Stimulated activated CD4-positive, alpha-beta T cell treated with anti-CD3 and anti-CD28 coated beads, Interleukin-12 subunit alpha, Interleukin-12 subunit beta, amount 100 ng/mL, for 4 hours (primary cell): Measurements from ENCODE around the gene BCDIN3D.

ENCODE experiments used
- DNase-seq: peaks from one replicate; pipeline ENCODE4 v3.0.0-alpha.2; 2020

Gene BCDIN3D

GRCh38 chr12:49818241-49818895, 24.5 kb downstream of the BCDIN3D start:
- DNase-seq: no peak

DNA sequence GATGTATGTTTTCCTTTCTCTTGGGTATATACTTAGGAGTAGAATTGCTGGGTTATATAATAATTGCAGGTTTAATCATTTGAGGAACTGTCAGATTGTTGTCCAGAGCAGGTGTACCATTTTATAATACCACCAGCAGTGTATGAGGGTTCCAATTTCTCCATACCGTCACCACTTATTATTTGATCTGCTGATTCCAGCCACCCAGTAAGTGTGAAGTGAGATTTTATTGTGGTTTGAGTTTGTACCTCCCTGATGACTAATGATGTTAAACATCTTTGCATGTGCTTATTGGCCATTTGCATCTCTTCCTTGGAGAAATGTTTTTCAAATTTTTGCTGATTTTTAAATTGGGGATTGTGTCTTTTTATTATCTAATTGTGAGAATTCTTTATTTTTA, 29.8 kb downstream of the BCDIN3D start:
- no peak for DNase-seq

DNA sequence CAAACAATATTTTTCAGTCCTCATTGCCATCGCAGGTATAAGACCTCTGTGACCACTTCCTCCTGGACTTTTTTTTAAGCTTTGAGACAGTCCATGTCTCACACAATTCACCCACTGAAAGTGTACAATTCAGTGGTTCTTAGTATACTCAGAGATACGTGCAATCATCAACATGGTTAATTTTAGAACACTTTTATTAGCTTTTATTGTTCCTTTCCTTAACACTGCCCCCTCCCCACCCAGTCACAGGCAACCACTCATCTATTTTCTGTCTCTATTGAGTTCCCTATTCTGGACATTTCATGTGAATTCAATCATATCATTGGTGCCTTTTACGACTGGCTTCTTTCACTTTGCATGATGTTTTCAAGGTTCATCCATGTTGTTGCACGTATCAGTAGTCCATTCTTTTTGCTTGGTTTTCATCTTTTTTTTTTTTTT, 30.9 kb downstream of the BCDIN3D start:
- no peak for DNase-seq

DNA sequence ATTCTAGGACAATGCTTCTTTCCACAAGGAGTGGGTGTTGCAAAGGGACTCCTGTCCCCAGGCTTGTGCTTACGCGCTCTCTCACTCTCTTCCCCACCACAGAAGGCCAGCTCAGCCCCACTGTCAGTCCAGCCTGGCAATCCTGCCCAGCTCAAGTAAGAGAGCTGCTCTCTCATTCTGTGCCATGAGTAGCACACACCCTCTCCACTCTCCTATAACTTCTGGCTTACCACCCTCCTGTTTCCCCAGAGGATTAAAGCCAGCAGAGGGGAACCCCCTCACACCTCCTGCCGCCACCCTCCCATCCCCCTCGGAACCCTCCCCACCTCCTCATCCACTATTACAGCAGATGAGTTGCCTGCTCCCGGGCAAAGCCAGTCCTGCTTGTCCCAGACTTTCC, 31.8 kb downstream of the BCDIN3D start:
- no peak for DNase-seq

DNA sequence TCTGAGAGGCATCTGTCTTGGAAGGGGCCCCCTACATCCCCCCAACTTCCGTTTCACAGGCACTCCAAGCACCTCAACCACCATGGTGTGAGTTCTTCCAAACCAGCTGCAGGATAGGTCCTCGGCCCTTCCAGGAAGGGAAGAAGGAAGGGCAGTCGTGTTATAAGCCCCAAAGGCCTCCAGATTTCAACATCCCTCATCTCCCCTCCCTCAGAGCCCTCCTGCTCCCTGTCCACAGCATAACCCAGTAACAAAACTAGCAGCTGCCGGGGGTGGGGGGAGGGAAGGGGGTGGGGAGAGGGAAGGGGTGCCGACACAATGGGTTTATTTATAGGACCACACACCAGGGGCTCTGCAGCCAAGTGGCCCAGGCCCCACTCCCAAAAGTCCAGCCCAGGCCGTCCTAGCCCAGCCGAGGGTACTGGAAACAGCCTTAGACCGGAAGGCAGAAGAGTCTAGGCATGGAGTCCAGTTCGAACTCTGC, 33.0 kb downstream of the BCDIN3D start:
- no peak for DNase-seq

GRCh38 chr12:49809381-49809905, 33.5 kb downstream of the BCDIN3D start:
- DNase-seq: no peak

GRCh38 chr12:49808686-49809380, 34.1 kb downstream of the BCDIN3D start:
- no peak for DNase-seq

- DNase-seq: no peak
These were observed 34.8 kb downstream of the BCDIN3D start for GRCh38 chr12:49807991-49808580.

DNA sequence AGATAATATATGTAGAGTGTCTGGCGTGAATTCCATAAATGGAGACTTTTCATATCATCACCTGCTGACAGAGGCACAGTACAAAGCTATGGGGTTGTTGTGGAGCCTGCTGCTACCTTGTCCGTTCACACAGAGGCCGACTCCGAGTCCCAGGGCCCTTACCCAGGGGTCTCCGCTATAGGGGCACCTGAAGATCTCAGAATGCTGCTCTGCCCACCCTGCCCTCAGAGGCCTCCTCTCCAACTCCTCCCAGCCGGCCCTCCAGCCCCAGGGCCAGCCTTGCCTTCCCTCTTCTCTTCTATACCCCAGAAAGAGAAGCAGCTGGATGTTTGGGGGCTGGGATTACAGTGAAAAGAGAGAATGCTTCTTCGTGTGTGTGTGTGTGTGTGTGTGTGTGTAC, 36.0 kb downstream of the BCDIN3D start:
- DNase-seq: no peak

- no peak for DNase-seq
These were observed 36.5 kb downstream of the BCDIN3D start for GRCh38 chr12:49806321-49806813.

- no peak for DNase-seq
These were observed 37.5 kb downstream of the BCDIN3D start for GRCh38 chr12:49805409-49805808.

GRCh38 chr12:49804821-49805220, 38.1 kb downstream of the BCDIN3D start:
- no peak for DNase-seq

DNA sequence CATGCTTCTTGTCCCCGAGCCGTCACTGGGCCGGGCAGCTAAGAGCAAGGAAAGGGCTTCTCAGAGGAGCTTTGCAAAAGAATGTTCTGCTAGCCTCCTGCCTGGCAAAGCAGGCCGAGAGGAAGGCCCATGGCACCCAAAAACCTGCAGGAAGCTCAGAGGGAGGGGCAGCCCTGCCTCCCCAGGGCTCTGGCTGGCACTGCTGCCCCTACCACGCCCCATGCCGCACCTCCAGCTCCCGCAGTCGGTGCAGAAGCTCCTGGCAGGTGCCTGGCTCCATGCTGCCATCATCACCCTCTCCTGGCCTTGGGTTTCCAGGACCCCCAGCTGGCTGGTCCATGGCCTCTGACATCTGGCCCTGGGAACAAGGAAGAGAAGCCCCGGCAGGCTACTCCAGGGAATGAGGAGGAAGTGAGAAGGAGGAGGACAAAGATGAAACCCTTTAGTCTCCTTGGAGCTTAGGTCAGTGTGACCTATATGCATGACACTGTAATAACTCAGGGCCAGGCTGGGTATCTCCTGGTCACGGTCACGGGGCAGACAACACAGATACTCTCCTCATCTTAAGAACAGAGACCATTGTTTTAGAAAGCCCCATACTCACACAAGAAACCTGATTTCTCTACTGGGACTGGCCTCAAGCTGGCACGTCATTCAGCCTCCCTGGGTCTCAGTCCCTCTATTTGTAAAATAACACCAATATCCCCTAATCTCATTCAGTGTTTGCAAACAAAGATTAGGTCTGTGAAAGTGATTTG, 39.0 kb downstream of the BCDIN3D start:
- no peak for DNase-seq

DNA sequence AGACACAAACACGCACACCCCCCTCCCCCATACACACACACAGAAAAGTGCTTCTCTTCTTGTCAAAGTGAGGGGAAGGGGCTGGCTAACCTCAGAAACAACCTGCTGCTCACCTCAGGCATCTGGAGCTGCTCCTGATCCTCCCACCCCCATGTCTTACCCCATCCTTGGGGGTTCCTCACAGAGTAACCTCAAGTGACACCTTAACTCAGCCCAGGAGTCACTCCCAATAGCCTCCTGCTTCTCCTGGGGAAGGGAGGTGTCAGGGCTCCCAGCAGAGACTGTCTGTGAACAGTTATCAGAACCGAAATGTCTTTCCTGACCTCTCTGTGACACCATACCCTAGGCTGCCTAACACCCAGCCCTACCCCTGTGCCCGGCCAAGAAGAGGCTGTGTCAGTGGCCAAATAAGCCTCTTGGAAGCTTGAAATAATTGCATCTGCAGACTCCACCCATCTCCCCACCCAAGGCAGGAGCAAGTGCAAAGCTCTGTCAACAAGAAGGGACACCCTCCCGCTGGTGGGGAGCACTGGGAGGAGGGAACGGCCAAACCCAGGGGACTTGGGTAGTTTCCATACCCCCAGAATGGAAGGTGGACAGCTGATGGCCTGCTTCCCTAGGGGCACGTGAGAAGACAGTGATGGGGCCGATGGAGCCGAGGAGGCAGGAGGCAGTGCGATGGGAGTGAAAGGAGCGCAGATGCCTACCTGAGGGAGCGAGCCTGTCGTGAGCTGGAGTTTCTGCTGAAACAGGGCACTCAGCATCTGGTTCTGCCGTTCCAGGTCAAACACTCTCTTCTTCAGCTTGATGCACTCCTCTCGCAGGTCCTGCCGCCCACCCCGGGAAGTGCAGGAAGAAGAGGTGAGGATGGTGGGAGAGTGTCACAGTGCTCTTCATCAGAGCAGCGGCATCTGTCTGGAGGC, 41.5 kb downstream of the BCDIN3D start:
- no peak for DNase-seq

- no peak for DNase-seq
These were observed 42.3 kb downstream of the BCDIN3D start for GRCh38 chr12:49800421-49801140.

- no peak for DNase-seq
These were observed 44.0 kb downstream of the BCDIN3D start for GRCh38 chr12:49798934-49799333.

DNA sequence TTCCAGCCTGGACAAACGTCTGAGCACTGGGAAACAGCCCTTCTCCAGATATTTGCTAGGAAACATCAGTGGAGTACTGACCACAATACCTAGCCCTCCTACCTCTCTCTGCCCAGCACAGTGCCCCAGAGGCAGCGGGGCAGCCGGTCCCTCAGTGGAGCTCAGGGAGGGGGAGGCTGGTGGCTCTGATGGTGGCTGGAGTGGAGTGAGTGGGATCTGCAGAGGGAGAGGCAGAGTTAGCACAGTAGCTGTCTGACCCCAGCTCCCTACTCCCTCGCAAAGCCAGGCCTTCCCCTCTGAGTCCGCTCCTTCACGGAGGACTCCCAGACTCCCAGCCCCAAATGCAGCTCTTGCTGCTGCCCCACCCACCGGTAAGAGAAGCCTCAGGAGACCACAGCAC, 44.7 kb downstream of the BCDIN3D start:
- DNase-seq: no peak

GRCh38 chr12:49797449-49797776, 45.5 kb downstream of the BCDIN3D start:
- DNase-seq: no peak

DNA sequence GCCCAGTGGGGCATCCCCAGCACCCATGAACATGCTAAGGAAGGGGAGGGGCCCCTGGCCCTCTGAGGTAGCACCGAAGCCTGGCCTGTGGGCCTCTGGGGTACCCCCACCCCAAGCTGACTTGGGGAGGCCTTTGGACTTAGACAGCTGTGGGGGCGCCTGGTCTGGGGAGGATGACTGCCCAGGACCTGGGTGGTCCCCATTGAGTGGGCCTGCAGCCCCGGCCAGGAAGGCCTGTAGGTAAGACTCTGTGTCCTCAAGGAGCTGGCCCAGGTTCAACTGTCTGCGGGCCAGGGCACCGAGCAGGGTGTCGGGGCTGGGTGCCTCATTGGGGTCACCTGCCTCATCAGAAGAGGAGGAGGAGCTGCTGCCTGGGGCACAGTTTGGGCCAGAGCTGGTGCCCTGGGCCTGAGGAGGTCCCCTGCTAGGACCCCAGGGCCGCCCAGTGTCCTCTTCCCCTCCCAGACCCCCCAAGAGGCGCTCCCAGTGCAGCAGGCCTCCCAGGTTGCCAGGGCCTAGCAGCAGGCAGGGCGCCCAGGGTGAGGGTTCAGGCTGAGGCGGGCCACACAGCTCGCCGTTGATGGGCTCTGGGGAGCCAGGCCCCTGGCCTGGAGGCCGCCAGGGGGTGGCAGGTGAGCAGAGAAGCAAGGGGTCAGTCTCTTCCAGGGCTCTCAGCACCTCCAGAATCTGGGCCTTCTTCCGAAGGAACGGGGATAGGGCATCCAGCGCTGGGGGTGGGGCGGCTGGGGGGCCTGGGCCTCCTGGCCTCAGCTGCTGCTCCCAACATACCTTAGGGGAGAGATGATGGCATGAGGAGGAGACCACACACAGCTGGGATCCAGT, 46.1 kb downstream of the BCDIN3D start:
- no peak for DNase-seq

- DNase-seq: no peak
These were observed 46.8 kb downstream of the BCDIN3D start for GRCh38 chr12:49796155-49796554.
